Trophoblast cell (in vitro differentiated cells and primary cell): ENCODE measurements around the gene FBRS.

Source experiments
- DNase-seq, 2 donors: peaks; one replicate each; pipeline ENCODE4 v3.0.0-alpha.2; 2016
- H2AFZ ChIP-seq: 2 replicates; pipeline ENCODE4 v1.6.1; 2013; ENCODE audit warnings: low read length, moderate library complexity, mild to moderate bottlenecking; ENCODE audit not compliant: insufficient read depth, poor library complexity
- H2AK5ac ChIP-seq: 2 replicates; pipeline ENCODE4 v1.6.1; 2013; ENCODE audit warnings: mild to moderate bottlenecking, low read length
- H2BK120ac ChIP-seq: 2 replicates; pipeline ENCODE4 v1.6.1; 2013; ENCODE audit warnings: low read length, mild to moderate bottlenecking, moderate library complexity; ENCODE audit not compliant: insufficient read depth, poor library complexity
- H2BK12ac ChIP-seq: 2 replicates; pipeline ENCODE4 v1.6.1; 2013; ENCODE audit warnings: mild to moderate bottlenecking, low read length, moderate library complexity
- H2BK5ac ChIP-seq: 2 replicates; pipeline ENCODE4 v1.6.1; 2013; ENCODE audit warnings: low read length, low read depth, moderate library complexity, mild to moderate bottlenecking; ENCODE audit not compliant: poor library complexity
- H3K14ac ChIP-seq: 2 replicates; pipeline ENCODE4 v1.6.1; 2013; ENCODE audit warnings: mild to moderate bottlenecking, low read length
- H3K18ac ChIP-seq: 2 replicates; pipeline ENCODE4 v1.6.1; 2013; ENCODE audit warnings: mild to moderate bottlenecking, low read length
- H3K23ac ChIP-seq: 2 replicates; pipeline ENCODE4 v1.6.1; 2013; ENCODE audit warnings: low read length
- H3K27ac ChIP-seq: 2 replicates; pipeline ENCODE4 v1.5.1; 2013; ENCODE audit warnings: low read depth, mild to moderate bottlenecking, inconsistent platforms, low read length, moderate library complexity
- H3K27me3 ChIP-seq: 2 replicates; pipeline ENCODE4 v1.6.1; 2013; ENCODE audit warnings: inconsistent platforms, mild to moderate bottlenecking, low read length, moderate library complexity; ENCODE audit not compliant: insufficient read depth
- H3K36me3 ChIP-seq, 2 experiments: 1 replicate in 1 of 2; 2 replicates in 1 of 2; pipeline ENCODE4 v1.6.1; 2013; ENCODE audit warnings: low read length in 2 of 2, mild to moderate bottlenecking in 2 of 2, moderate library complexity in 1 of 2; ENCODE audit not compliant: insufficient read depth in 2 of 2, control insufficient read depth in 1 of 2
- H3K4ac ChIP-seq: 2 replicates; pipeline ENCODE4 v1.6.1; 2013; ENCODE audit warnings: low read depth, mild to moderate bottlenecking, low read length, moderate library complexity
- H3K4me1 ChIP-seq, 2 experiments: 1 replicate in 1 of 2; 2 replicates in 1 of 2; pipeline ENCODE4 v1.6.1; 2013; ENCODE audit warnings: low read length in 2 of 2, mild to moderate bottlenecking in 2 of 2, moderate library complexity in 1 of 2; ENCODE audit not compliant: insufficient read depth in 2 of 2, control insufficient read depth in 1 of 2
- H3K4me2 ChIP-seq: 2 replicates; pipeline ENCODE4 v1.6.1; 2013; ENCODE audit warnings: inconsistent platforms, mild to moderate bottlenecking, low read length, moderate library complexity
- H3K4me3 ChIP-seq: 2 replicates; pipeline ENCODE4 v1.5.1; 2013; ENCODE audit warnings: mild to moderate bottlenecking, low read depth, low read length, inconsistent platforms
- H3K79me1 ChIP-seq: one replicate; pipeline ENCODE4 v1.6.1; 2013; ENCODE audit warnings: low read length
- H3K79me2 ChIP-seq: 2 replicates; pipeline ENCODE4 v1.6.1; 2013; ENCODE audit warnings: low read length, mild to moderate bottlenecking; ENCODE audit not compliant: control insufficient read depth, insufficient read depth, poor library complexity
- H3K9ac ChIP-seq: 2 replicates; pipeline ENCODE4 v1.6.1; 2013; ENCODE audit warnings: mild to moderate bottlenecking, low read length
- H3K9me3 ChIP-seq: 2 replicates; pipeline ENCODE4 v1.6.1; 2013; ENCODE audit warnings: low read depth, mild to moderate bottlenecking, control low read depth, inconsistent platforms, low read length; ENCODE audit not compliant: insufficient read depth
- H4K12ac ChIP-seq: 2 replicates; pipeline ENCODE4 v1.6.1; 2013; ENCODE audit warnings: low read depth, mild to moderate bottlenecking, low read length, moderate library complexity
- H4K8ac ChIP-seq: 2 replicates; pipeline ENCODE4 v1.6.1; 2013; ENCODE audit warnings: low read depth, mild to moderate bottlenecking, low read length, moderate library complexity
- H4K91ac ChIP-seq: one replicate; pipeline ENCODE4 v1.6.1; 2013; ENCODE audit warnings: low read depth, mild to moderate bottlenecking, low read length, moderate library complexity
- WGBS: extraction: QIAGEN DNeasy Blood & Tissue Kit; methylation state at CpG from one replicate; pipeline ENCODE4 v1.1.7; 2013; ENCODE audit warnings: missing lambda C conversion rate; ENCODE audit not compliant: insufficient read length, insufficient coverage; ENCODE audit errors: extremely low coverage; 5-methylcytosine and 5-hydroxymethylcytosine counted together

FBRS gene

DNA sequence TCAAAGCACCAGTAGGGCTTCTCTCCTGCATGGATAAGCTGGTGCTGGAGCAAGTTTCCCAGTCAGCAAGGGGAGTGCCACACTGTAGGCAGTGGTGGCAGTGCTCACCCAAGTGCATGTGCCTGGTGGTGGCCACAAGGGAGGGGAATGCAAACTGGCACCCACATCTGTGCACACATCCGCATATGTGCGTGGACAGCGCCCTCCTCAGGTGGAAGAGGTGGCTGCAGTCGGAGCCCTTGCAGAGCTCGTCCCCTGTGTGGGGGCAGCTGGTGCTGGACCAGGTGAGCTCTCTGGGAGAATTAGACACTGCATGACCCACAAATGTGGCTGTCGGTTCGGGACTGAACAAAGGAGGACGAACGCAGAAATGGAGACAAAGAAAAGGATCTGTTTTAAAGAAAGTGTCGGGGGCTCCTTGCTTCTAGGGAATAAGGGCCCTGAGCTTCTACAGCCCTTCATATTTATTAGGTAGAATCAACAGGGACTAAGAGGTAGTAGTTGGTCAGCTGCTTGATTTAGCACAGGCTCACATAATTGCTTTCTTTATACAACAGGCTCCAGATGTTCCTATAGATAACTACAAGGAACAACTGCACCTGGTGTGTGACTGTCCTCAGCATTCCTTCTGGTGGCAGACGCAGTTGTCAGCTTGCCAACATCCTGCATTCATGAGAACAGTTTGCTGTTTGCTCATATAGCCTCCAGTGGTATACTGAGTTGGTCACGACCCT lies 42.7 kb upstream of the FBRS start:
- Histone ChIP-seq H3K36me3 (no peaks in the 10 kb centered on the region), H3K79me1 (no peaks in the 10 kb centered on the region), H3K18ac (no peak overlapping the region), H2AK5ac (no peak overlapping the region), H3K9me3 (peaks cover 9% of the 10 kb centered on the region), H3K4me2 (no peak overlapping the region), H2AFZ (no peak overlapping the region), H3K23ac (no peak overlapping the region), H3K27ac (no peak overlapping the region), H4K8ac (no peak overlapping the region), H3K4me1 (no peaks in the 10 kb centered on the region), H3K4me3 (peak overlapping the region; percentile 26), H3K4ac (no peak overlapping the region), H2BK5ac (no peak overlapping the region), H3K9ac (no peak overlapping the region), H4K12ac (no peak overlapping the region), H3K27me3 (no peaks in the 10 kb centered on the region), H2BK120ac (no peak overlapping the region), H3K79me2 (no peaks in the 10 kb centered on the region), H3K14ac (no peak overlapping the region), H4K91ac (no peak overlapping the region), H2BK12ac (no peak overlapping the region)
- WGBS = no CpG with 5 or more reads among the region's 12 CpGs
- peak in 1 of 2 donors; percentile 40 for DNase-seq

DNA sequence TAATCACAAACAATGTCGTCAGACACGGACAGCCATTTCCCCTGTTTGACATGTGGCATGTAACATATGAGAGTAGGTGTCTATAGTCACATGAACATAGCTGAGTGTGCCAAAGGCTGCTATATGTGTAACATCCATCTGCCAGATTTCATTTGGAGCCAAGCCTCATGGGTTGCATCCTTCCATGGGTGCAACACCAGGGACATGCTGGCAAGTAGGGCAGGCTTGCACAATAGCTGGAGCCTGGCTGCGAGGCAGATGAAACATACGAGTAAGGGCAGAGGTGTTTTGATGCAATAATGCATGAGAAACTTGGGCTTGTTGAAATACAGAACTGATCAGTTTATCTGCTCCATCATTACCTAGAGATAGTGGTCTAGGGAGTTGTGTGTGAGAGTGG lies 39.0 kb upstream of the FBRS start:
- no peak for DNase-seq
- no peak overlapping the region for H3K27ac ChIP-seq
- no peak overlapping the region for H2AK5ac ChIP-seq
- H3K79me1 ChIP-seq = no peaks in the 10 kb centered on the region
- H4K8ac ChIP-seq = no peak overlapping the region
- H3K27me3 ChIP-seq = no peaks in the 10 kb centered on the region
- no peak overlapping the region for H4K12ac ChIP-seq
- H2BK12ac ChIP-seq = no peak overlapping the region
- H3K4me2 ChIP-seq = no peak overlapping the region
- no peak overlapping the region for H4K91ac ChIP-seq
- H2BK120ac ChIP-seq = no peak overlapping the region
- H3K4me3 ChIP-seq = no peak overlapping the region
- no peak overlapping the region for H2BK5ac ChIP-seq
- H3K36me3 ChIP-seq = no peaks in the 10 kb centered on the region
- peak overlapping the region; percentile 61 for H3K9ac ChIP-seq
- H3K79me2 ChIP-seq = no peaks in the 10 kb centered on the region
- no peak overlapping the region for H3K4ac ChIP-seq
- H3K14ac ChIP-seq = no peak overlapping the region
- H3K18ac ChIP-seq = no peak overlapping the region
- H3K23ac ChIP-seq = no peak overlapping the region
- no peak overlapping the region for H2AFZ ChIP-seq
- no peaks in the 10 kb centered on the region for H3K4me1 ChIP-seq
- peaks cover 12% of the 10 kb centered on the region for H3K9me3 ChIP-seq
- WGBS = no CpG with 5 or more reads among the region's 4 CpGs

GRCh38 chr16:30619638-30620037 lies 38.6 kb upstream of the FBRS start:
- Histone ChIP-seq H2AFZ (no peak overlapping the region), H2BK12ac (no peak overlapping the region), H4K12ac (no peak overlapping the region), H3K4me2 (no peak overlapping the region), H3K4ac (no peak overlapping the region), H3K27ac (no peak overlapping the region), H3K79me2 (no peaks in the 10 kb centered on the region), H4K8ac (no peak overlapping the region), H3K4me1 (no peaks in the 10 kb centered on the region), H2BK5ac (no peak overlapping the region), H3K18ac (no peak overlapping the region), H3K14ac (no peak overlapping the region), H4K91ac (no peak overlapping the region), H2AK5ac (no peak overlapping the region), H3K4me3 (no peak overlapping the region), H3K23ac (no peak overlapping the region), H2BK120ac (no peak overlapping the region), H3K27me3 (no peaks in the 10 kb centered on the region), H3K79me1 (no peaks in the 10 kb centered on the region), H3K9ac (no peak overlapping the region), H3K9me3 (peaks cover 16% of the 10 kb centered on the region), H3K36me3 (no peaks in the 10 kb centered on the region)
- no CpG with 5 or more reads among the region's 5 CpGs for WGBS
- DNase-seq = no peak

GRCh38 chr16:30620169-30620568 lies 38.1 kb upstream of the FBRS start:
- DNase-seq = no peak
- Histone ChIP-seq H3K36me3 (no peaks in the 10 kb centered on the region), H2AFZ (no peak overlapping the region), H3K14ac (no peak overlapping the region), H3K27me3 (no peaks in the 10 kb centered on the region), H3K27ac (no peak overlapping the region), H2BK120ac (no peak overlapping the region), H3K9me3 (peaks cover 15% of the 10 kb centered on the region), H3K23ac (no peak overlapping the region), H3K4me1 (no peaks in the 10 kb centered on the region), H4K8ac (no peak overlapping the region), H3K4ac (no peak overlapping the region), H4K12ac (no peak overlapping the region), H3K79me2 (no peaks in the 10 kb centered on the region), H3K18ac (no peak overlapping the region), H3K79me1 (no peaks in the 10 kb centered on the region), H3K4me2 (no peak overlapping the region), H2BK5ac (no peak overlapping the region), H3K4me3 (no peak overlapping the region), H2AK5ac (no peak overlapping the region), H4K91ac (no peak overlapping the region), H3K9ac (no peak overlapping the region), H2BK12ac (no peak overlapping the region)
- no CpG with 5 or more reads among the region's 3 CpGs for WGBS
